SW480 (cell line): Measurements from ENCODE around the gene CUEDC1.

Experiments used
- DNase-seq: peaks from one replicate; pipeline ENCODE4 v3.0.0-alpha.2; 2016; ENCODE audit warnings: low spot score

The CUEDC1 gene

GRCh38 chr17:57915544-57915943, 39.7 kb downstream of the CUEDC1 start:
- DNase-seq = no peak

GRCh38 chr17:57914273-57915142, 40.7 kb downstream of the CUEDC1 start:
- no peak for DNase-seq

GRCh38 chr17:57913575-57914272, 41.5 kb downstream of the CUEDC1 start:
- no peak for DNase-seq

GRCh38 chr17:57911834-57912673, 43.2 kb downstream of the CUEDC1 start:
- peak; percentile 81 for DNase-seq

GRCh38 chr17:57910462-57911420, 44.5 kb downstream of the CUEDC1 start:
- DNase-seq = no peak

- no peak for DNase-seq
Observed at GRCh38 chr17:57909551-57909950, 45.7 kb downstream of the CUEDC1 start.

- no peak for DNase-seq
Observed at GRCh38 chr17:57908278-57908677, 46.9 kb downstream of the CUEDC1 start.

- DNase-seq = no peak
Observed at GRCh38 chr17:57906910-57907309, 48.3 kb downstream of the CUEDC1 start.

GRCh38 chr17:57905875-57906455, 49.2 kb downstream of the CUEDC1 start:
- DNase-seq = no peak

- no peak for DNase-seq
Observed at GRCh38 chr17:57903961-57904360, 51.3 kb downstream of the CUEDC1 start.

GRCh38 chr17:57902800-57903759, 52.1 kb downstream of the CUEDC1 start:
- DNase-seq = peak; percentile 98

- DNase-seq = no peak
Observed at GRCh38 chr17:57902117-57902799, 53.0 kb downstream of the CUEDC1 start.

GRCh38 chr17:57900991-57901743, 54.0 kb downstream of the CUEDC1 start:
- no peak for DNase-seq

GRCh38 chr17:57899822-57900221, 55.4 kb downstream of the CUEDC1 start:
- no peak for DNase-seq

- peak; percentile 42 for DNase-seq
Observed at GRCh38 chr17:57899391-57899790, 55.8 kb downstream of the CUEDC1 start.

GRCh38 chr17:57898487-57899311, 56.5 kb downstream of the CUEDC1 start:
- peak; percentile 83 for DNase-seq

GRCh38 chr17:57895382-57896060, 59.7 kb downstream of the CUEDC1 start:
- DNase-seq = no peak
